Testis (tissue), 3 donors: ENCODE results near the gene PLCXD1. TPM values are rescaled to one million over a fixed set of nuclear protein-coding genes. Genes with fewer than 3 reads are reported as not detected.

ENCODE experiments used
- DNase-seq: peaks from one replicate; pipeline ENCODE4 v3.0.0-alpha.2; 2019
- H3K27ac ChIP-seq, 2 donors: fragments of 200-600 bp; sonication (generic); one replicate each; pipeline ENCODE4 v1.5.1; 2019
- H3K27me3 ChIP-seq: fragments of 200-600 bp; sonication (generic); one replicate; pipeline ENCODE4 v1.5.1; 2019
- H3K36me3 ChIP-seq: fragments of 200-600 bp; sonication (generic); one replicate; pipeline ENCODE4 v1.5.1; 2017; ENCODE audit warnings: low read depth; ENCODE audit errors: missing control alignments
- H3K4me1 ChIP-seq: fragments of 200-600 bp; sonication (generic); one replicate; pipeline ENCODE4 v1.5.1; 2019
- H3K4me3 ChIP-seq, 2 donors: fragments of 200-600 bp; sonication (generic); one replicate each; pipeline ENCODE4 v1.5.1; 2017 to 2019
- H3K9me3 ChIP-seq: fragments of 200-600 bp; sonication (generic); one replicate; pipeline ENCODE4 v1.5.1; 2017
- POLR2A ChIP-seq: fragments of 450-650 bp; IDR thresholded peaks from one replicate; pipeline ENCODE4 v1.6.1; 2017; ENCODE audit warnings: antibody characterized with exemption, mild to moderate bottlenecking, moderate library complexity
- WGBS, 2 donors: methylation state at CpG; one replicate each; pipeline ENCODE4 v1.1.5; 2018; 5-methylcytosine and 5-hydroxymethylcytosine counted together
- intact Hi-C: fragments of 100-400 bp; cut with DNase I; formaldehyde crosslinking; loops from one replicate; pipeline ENCODE4 v1.15.1; 2023; ENCODE audit warnings: low total_unique reads
- polyA plus RNA-seq: library from polyadenylated mRNA; stranded (reverse); fragments of 350-450 nt; fragmentation: Illumina TruSeq; extraction: RNeasy Lipid Tissue Mini Kit (QIAGEN cat#74804); gene quantifications from one replicate; pipeline ENCODE4 v1.2.3, GENCODE V29; 2014; ENCODE audit warnings: low read depth, low replicate concordance; ENCODE audit not compliant: insufficient read depth
- total RNA-seq, 2 donors: library from RNA; depleted of rRNA; stranded (reverse); fragments of >200 nt; gene quantifications; one replicate each; pipeline ENCODE4 v1.2.3, GENCODE V29; 2016
- TF ChIP-seq, protein P1 (sequence below), 3 experiments: fragments of 450-650 bp in 2 of 3; fragments of 200-600 bp in 1 of 3; sonication (generic) in 1 of 3; IDR thresholded peaks; one replicate each; pipeline ENCODE4 v1.5.1; 2016 to 2019; ENCODE audit warnings: antibody characterized with exemption in 3 of 3, mild to moderate bottlenecking in 2 of 3, moderate library complexity in 1 of 3

Gene PLCXD1
- total and polyA plus RNA-seq, 3 donors from 2014 or later: 14.6 to 24.0 (median 15.7) TPM

DNA sequence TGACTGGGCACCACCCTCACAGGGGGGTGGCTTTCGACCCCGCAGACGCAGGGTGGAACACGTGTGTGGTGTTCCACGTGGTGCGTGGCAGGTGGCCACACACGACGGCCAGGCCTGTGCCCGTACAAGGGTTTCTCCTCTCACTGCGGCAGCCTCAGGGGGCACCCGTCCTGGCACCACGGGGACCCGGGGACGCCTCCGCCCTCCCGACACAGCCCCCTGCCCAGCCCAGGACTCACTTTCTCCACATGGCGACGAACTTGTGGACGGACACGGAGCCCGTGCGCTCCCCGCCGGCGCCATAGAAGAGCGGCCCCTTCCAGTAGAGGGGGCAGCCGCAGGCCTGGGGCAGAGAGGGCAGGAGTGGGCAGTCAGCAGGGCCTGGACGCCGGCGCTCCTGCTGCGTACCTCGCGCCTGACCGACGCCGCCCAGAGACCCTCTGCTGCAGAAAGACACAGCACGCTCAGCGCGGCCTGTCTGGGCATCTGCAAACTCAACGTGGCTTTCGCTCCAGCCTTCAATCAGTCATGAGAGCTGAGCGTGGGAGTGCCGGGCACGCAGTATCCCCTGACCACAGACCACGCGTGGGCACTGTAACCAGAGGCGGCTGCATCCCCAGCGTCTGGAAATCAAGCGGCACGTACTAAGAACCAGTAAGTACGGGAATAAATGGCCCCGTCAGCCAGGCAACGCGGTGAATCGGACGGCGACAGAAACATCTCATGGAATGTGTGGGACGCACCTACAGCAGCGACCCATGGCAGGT is 66.4 kb downstream of the PLCXD1 start:
- H3K4me1 ChIP-seq: peaks cover 6% of the 10 kb centered on the region
- 94 to 95% methylated on average over 21 to 59 of the region's 59 CpGs for WGBS, 2 donors
- no peak for DNase-seq
- H3K27me3 ChIP-seq: no peaks in the 10 kb centered on the region
- no peak overlapping the region for H3K4me3 ChIP-seq
- intact Hi-C loops: no loop called here
- no peaks in the 10 kb centered on the region for H3K36me3 ChIP-seq
- H3K27ac ChIP-seq: no peak overlapping the region
- no peaks in the 10 kb centered on the region for H3K9me3 ChIP-seq
- no peak for TF ChIP-seq POLR2A
- TF ChIP-seq, protein P1, sequence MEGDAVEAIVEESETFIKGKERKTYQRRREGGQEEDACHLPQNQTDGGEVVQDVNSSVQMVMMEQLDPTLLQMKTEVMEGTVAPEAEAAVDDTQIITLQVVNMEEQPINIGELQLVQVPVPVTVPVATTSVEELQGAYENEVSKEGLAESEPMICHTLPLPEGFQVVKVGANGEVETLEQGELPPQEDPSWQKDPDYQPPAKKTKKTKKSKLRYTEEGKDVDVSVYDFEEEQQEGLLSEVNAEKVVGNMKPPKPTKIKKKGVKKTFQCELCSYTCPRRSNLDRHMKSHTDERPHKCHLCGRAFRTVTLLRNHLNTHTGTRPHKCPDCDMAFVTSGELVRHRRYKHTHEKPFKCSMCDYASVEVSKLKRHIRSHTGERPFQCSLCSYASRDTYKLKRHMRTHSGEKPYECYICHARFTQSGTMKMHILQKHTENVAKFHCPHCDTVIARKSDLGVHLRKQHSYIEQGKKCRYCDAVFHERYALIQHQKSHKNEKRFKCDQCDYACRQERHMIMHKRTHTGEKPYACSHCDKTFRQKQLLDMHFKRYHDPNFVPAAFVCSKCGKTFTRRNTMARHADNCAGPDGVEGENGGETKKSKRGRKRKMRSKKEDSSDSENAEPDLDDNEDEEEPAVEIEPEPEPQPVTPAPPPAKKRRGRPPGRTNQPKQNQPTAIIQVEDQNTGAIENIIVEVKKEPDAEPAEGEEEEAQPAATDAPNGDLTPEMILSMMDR (IDR thresholded peaks at IDR 0.05): no peak

DNA sequence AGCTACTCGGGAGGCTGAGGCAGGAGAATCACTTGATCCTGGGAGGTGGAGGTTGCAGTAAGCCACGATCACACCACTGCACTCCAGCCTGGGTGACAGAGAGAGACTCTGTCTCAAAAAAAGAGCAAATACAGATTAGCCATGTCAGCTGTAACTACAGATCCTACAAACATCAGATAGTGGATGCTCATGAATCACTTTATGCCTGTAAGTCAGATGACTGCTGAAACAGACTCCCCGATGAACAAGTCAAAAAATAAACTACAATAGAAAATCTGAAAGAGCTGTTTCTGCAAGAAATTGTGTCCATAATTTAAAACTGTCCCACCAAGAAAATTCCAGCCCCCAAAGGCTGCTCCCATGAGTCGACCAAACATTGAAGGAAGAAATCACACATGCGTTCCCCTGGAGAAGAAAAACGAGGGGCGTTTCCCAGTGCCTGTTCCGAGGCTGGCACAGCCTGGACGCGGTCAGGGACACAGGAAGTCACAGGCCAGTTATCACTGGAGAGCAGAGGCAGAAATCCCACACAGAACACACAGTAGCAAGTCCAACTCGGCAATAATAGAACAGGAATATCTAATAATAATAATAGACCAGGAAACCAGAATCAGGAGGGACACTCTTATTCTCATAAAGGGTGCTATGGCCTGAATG is 67.4 kb downstream of the PLCXD1 start:
- H3K36me3 ChIP-seq: no peaks in the 10 kb centered on the region
- no peak for TF ChIP-seq POLR2A
- TF ChIP-seq, protein P1 (IDR thresholded peaks at IDR 0.05): no peak
- no peak for DNase-seq
- intact Hi-C loops: no loop called here
- H3K9me3 ChIP-seq: no peaks in the 10 kb centered on the region
- 57 to 61% methylated on average over 11 of the region's 11 CpGs for WGBS, 2 donors
- H3K27me3 ChIP-seq: no peaks in the 10 kb centered on the region
- peak overlapping the region in 1 of 2 donors; percentile 57 for H3K27ac ChIP-seq
- H3K4me1 ChIP-seq: peaks cover 6% of the 10 kb centered on the region
- H3K4me3 ChIP-seq: no peak overlapping the region

DNA sequence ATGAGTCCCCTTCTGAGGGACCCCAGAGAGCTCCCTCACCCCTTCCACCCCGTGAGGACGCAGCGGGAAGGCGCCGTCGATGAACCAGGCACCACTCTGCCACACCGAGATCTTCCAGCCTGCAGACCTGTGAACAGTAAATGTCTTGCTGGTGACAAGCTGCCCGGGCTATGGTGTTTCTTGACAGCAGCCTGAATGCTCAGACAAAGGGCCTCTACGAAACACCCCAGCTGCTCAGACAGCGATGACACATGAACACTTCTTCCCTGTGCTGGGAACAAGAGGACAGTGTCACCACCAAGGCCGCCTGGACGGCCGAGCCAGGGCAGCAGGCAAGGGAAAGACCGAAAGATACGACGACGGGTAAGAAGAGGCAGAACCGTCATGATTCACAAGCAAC is 68.0 kb downstream of the PLCXD1 start:
- TF ChIP-seq, protein P1 (IDR thresholded peaks at IDR 0.05): no peak
- no peak for TF ChIP-seq POLR2A
- H3K4me3 ChIP-seq: no peak overlapping the region
- H3K36me3 ChIP-seq: no peaks in the 10 kb centered on the region
- H3K27me3 ChIP-seq: no peaks in the 10 kb centered on the region
- peak overlapping the region in 1 of 2 donors; percentile 57 for H3K27ac ChIP-seq
- DNase-seq: no peak
- intact Hi-C loops: no loop called here
- 94 to 96% methylated on average over 9 to 18 of the region's 18 CpGs for WGBS, 2 donors
- peaks cover 6% of the 10 kb centered on the region for H3K4me1 ChIP-seq
- H3K9me3 ChIP-seq: no peaks in the 10 kb centered on the region

DNA sequence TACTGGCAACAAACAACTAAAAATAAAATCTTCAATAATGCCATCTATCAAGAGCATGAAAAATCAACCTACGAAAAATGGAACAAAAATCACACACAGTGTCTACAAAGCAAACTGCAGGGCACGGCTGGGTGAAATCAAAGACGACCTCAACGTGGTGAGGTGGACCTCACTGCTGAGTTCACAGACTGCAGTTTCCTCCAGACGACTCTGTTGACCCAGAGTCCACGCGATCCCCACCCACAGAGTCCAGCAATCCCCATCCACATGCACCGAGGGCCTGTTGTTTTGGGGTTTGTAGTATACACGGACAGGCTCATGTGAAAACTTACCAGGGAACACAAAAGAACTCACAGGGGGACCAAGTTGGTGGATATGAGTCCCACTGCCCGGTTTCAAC is 68.5 kb downstream of the PLCXD1 start:
- 92 to 95% methylated on average over 10 of the region's 10 CpGs for WGBS, 2 donors

More for the DNA sequence above, 68.5 kb downstream of the PLCXD1 start:
- no peak for TF ChIP-seq POLR2A
- TF ChIP-seq, protein P1 (IDR thresholded peaks at IDR 0.05): no peak
- intact Hi-C loops: no loop called here
- no peak overlapping the region for H3K4me3 ChIP-seq
- H3K27ac ChIP-seq: no peak overlapping the region
- DNase-seq: no peak
- no peaks in the 10 kb centered on the region for H3K9me3 ChIP-seq
- H3K27me3 ChIP-seq: no peaks in the 10 kb centered on the region
- H3K4me1 ChIP-seq: peaks cover 6% of the 10 kb centered on the region
- H3K36me3 ChIP-seq: no peaks in the 10 kb centered on the region
